AG04450 (cell line): Measurements from ENCODE around the gene SZRD1. TPM values are rescaled to one million over a fixed set of nuclear protein-coding genes. Genes with fewer than 3 reads are reported as not detected.

Source experiments
- CTCF ChIA-PET: fragments of 300-600, 350-600 bp; formaldehyde crosslinking; extraction: SDS; loops from one replicate; lab custom pipeline; 2022; ENCODE audit warnings: antibody characterized with exemption, inconsistent platforms; lab: Charles Lee
- POLR2A ChIA-PET: fragments of 350-600 bp; formaldehyde crosslinking; extraction: SDS; loops from one replicate; lab custom pipeline; 2021; ENCODE audit warnings: antibody characterized with exemption, inconsistent platforms; lab: Yijun Ruan, JAX
- DNase-seq: peaks from one replicate; pipeline ENCODE4 v3.0.0-alpha.2; 2011; ENCODE audit warnings: low read depth, low spot score
- H3K27ac ChIP-seq: one replicate; pipeline ENCODE4 v1.5.1; 2012; ENCODE audit warnings: low read depth, low read length, control low read depth
- H3K27me3 ChIP-seq: one replicate; pipeline ENCODE4 v1.6.0; 2012; ENCODE audit warnings: low read length; ENCODE audit not compliant: control insufficient read depth, insufficient read depth
- H3K4me3 ChIP-seq: 2 replicates; pipeline ENCODE4 v1.5.1; 2011; ENCODE audit warnings: mild to moderate bottlenecking, low read depth, low read length, control low read depth
- H3K9me3 ChIP-seq: 2 replicates; pipeline ENCODE4 v1.5.1; 2012; ENCODE audit warnings: low read length; ENCODE audit not compliant: control insufficient read depth, insufficient read depth
- polyA plus RNA-seq: library from polyadenylated mRNA; depleted of rRNA; stranded (reverse); fragments of >200 nt; gene quantifications from 2 replicates; pipeline ENCODE4 v1.2.3, GENCODE V29; 2011; rRNA removed
- TF ChIP-seq, protein P1 (sequence below): IDR thresholded peaks from 2 replicates; pipeline ENCODE4 v1.5.1; 2011; ENCODE audit warnings: low read depth, low read length, control low read depth, inconsistent platforms

SZRD1 gene
- polyA plus RNA-seq, 1 experiment: 92.0 TPM

DNA sequence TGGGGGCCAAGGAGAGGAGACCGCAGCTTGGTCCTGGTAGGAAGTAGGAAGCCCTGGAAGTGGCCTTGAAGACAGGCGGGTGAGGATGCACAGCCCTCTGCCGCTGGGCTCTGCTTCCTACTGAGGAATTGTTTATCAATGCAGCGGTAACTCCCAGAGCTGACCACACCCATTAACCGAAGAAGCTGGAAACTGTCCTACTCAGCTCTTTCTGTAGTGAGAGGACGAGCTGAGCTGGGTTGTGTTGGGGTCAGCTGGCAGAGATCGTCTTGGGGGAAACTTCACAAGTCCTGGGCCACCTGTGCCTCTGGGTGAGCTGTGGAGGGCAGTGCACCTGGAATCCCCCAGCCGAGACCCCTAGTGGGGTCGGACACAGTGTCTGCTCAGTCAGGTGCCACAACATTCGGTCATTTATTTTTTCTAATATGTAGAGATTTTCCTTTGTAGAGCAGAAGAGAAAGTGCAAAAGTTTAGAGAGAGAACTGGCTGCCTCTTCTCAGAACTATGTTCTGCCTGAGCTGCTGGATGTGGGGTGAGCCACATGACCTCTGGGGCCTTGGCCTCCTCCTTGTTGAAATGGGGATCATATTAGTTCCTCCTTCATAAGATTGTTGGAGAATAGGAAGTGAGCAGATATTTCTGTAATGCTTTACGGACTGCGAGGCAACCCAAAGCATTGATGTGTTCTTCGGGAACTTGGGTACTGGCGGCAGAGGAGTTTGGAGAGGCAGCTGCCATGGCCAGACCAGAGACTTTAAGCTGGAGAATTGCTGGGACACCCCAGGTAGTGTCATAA is 77.1 kb downstream of the SZRD1 start:
- TF ChIP-seq, protein P1, sequence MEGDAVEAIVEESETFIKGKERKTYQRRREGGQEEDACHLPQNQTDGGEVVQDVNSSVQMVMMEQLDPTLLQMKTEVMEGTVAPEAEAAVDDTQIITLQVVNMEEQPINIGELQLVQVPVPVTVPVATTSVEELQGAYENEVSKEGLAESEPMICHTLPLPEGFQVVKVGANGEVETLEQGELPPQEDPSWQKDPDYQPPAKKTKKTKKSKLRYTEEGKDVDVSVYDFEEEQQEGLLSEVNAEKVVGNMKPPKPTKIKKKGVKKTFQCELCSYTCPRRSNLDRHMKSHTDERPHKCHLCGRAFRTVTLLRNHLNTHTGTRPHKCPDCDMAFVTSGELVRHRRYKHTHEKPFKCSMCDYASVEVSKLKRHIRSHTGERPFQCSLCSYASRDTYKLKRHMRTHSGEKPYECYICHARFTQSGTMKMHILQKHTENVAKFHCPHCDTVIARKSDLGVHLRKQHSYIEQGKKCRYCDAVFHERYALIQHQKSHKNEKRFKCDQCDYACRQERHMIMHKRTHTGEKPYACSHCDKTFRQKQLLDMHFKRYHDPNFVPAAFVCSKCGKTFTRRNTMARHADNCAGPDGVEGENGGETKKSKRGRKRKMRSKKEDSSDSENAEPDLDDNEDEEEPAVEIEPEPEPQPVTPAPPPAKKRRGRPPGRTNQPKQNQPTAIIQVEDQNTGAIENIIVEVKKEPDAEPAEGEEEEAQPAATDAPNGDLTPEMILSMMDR: no peak
- POLR2A ChIA-PET: no interaction called here
- CTCF ChIA-PET: interaction anchor here (0.8 kb wide), 1 partner anchor 177 kb away, joined by 3 read pairs; no protein-coding TSS in a partner anchor
- peaks cover 6% of the 10 kb centered on the region; the same call in 1 of the 2 replicates for H3K9me3 ChIP-seq
- no peak for DNase-seq
- no peak overlapping the region for H3K27ac ChIP-seq
- H3K4me3 ChIP-seq: no peak overlapping the region
- no peaks in the 10 kb centered on the region for H3K27me3 ChIP-seq

DNA sequence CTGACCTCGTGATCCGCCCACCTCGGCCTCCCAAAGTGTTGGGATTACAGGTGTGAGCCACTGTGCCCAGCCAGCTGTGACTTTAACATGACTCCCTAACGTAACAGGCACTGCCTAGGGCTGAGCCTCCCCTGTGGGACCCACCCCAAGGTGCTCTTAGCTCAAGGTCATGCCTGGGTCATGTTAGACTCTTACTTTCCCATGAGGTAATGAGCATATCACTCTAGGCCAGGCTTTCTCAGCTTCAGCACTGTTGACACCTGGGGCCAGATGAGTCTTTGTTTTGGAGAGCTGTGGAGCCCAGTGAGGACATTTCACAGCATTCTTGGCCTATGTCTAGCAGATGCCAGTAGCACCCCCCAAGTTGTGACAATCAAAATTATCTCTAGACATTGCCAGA is 78.0 kb downstream of the SZRD1 start:
- TF ChIP-seq, protein P1: no peak
- Histone ChIP-seq H3K4me3 (no peak overlapping the region), H3K9me3 (peaks cover 6% of the 10 kb centered on the region; the same call in 1 of the 2 replicates), H3K27me3 (no peaks in the 10 kb centered on the region), H3K27ac (no peak overlapping the region)
- no peak for DNase-seq
- CTCF ChIA-PET: no interaction called here
- POLR2A ChIA-PET: no interaction called here

DNA sequence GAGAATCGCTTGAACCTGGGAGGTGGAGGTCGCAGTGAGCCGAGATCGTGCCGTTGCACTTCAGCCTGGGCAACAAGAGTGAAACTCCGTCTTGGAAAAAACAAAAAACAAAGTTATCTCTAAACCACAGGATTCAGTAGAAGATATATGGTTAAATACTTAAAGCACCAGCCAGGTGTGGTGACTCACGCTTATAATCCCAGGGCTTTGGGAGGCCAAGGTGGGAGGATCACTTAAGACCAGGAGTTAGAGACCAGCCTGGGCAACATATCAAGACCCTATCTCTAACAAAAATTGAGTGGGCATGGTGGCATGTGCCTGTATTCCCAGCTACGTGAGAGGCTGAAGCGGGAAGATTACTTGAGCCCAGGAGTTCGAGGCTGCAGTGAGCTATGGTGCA is 79.1 kb downstream of the SZRD1 start:
- H3K27me3 ChIP-seq: no peaks in the 10 kb centered on the region
- no peak for DNase-seq
- TF ChIP-seq, protein P1: no peak
- CTCF ChIA-PET: no interaction called here
- peaks cover 1% of the 10 kb centered on the region; the same call in 1 of the 2 replicates for H3K9me3 ChIP-seq
- POLR2A ChIA-PET: interaction anchor here (0.5 to 0.7 kb wide), 2 partner anchors 54 to 81 kb away, joined by 3 read pairs; no protein-coding TSS in a partner anchor
- no peak overlapping the region for H3K4me3 ChIP-seq
- no peak overlapping the region for H3K27ac ChIP-seq

DNA sequence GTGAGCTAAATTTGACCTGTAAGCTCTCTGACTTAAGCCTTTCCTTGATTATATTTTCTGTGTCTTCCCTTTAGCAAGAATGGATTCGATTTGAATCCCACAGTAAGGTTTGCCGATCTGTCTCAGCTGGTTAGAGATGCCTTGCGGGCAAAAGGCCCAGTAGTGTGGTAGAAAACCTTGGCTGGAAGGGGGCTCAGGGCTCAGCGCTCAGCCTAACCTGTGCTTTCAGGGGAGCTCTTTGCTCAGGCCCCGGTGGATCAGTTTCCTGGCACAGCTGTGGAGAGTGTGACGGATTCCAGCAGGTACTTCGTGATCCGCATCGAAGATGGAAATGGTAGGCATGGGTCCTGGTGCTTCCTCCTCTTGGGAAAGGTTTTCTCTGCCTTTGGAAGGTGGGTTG is 80.6 kb downstream of the SZRD1 start:
- POLR2A ChIA-PET: no interaction called here
- DNase-seq: no peak
- TF ChIP-seq, protein P1: no peak
- no peaks in the 10 kb centered on the region for H3K27me3 ChIP-seq
- H3K27ac ChIP-seq: no peak overlapping the region
- no peak overlapping the region for H3K4me3 ChIP-seq
- H3K9me3 ChIP-seq: no peaks in the 10 kb centered on the region
- CTCF ChIA-PET: no interaction called here

Other genes with a start within 250 kb of the SZRD1 start
- 19.1 and 26.0 TPM in 2 replicates for gene EPHA2, start 211.2 kb upstream of the SZRD1 start, polyA plus RNA-seq
- 6.7 and 9.5 TPM in 2 replicates for gene ARHGEF19, start 154.6 kb upstream of the SZRD1 start, polyA plus RNA-seq
- 3.6 and 5.7 TPM in 2 replicates for gene CPLANE2, start 130.1 kb upstream of the SZRD1 start, polyA plus RNA-seq
- 15.1 and 16.8 TPM in 2 replicates for gene FBXO42, start 14.8 kb upstream of the SZRD1 start, polyA plus RNA-seq
- gene SPATA21, start 70.2 kb downstream of the SZRD1 start, polyA plus RNA-seq: 0.04 TPM in 1 of 2 replicates, not detected in the other
- 108 and 111 TPM in 2 replicates for gene NECAP2, start 73.5 kb downstream of the SZRD1 start, polyA plus RNA-seq
- gene RNU1-1, start 147.0 kb downstream of the SZRD1 start, polyA plus RNA-seq: under 0.01 TPM in 1 of 2 replicates, not detected in the other
- gene NBPF1, start 246.3 kb downstream of the SZRD1 start, polyA plus RNA-seq: 34.7 and 36.6 TPM in 2 replicates